Hepatocyte (in vitro differentiated cells): ENCODE data around the gene RPS6KL1. TPM values are rescaled to one million over a fixed set of nuclear protein-coding genes. Genes with fewer than 3 reads are reported as not detected.

Source experiments
- DNase-seq: peaks from one replicate; pipeline ENCODE4 v3.0.0-alpha.2; 2016; ENCODE audit warnings: low spot score
- H2AFZ ChIP-seq: fragments of 200-600 bp; sonication (generic); 2 replicates; pipeline ENCODE4 v1.6.0; 2016; ENCODE audit warnings: antibody characterized with exemption, mild to moderate bottlenecking
- H3K27ac ChIP-seq: fragments of 200-600 bp; sonication (generic); 2 replicates; pipeline ENCODE4 v1.5.1; 2016; ENCODE audit warnings: mild to moderate bottlenecking
- H3K27me3 ChIP-seq: fragments of 200-600 bp; sonication (generic); 2 replicates; pipeline ENCODE4 v1.6.1; 2016
- H3K36me3 ChIP-seq: fragments of 200-600 bp; sonication (generic); replicated peaks from 2 replicates; pipeline ENCODE4 v1.5.1; 2016; ENCODE audit warnings: low read depth; ENCODE audit not compliant: insufficient read depth
- H3K4me1 ChIP-seq: fragments of 200-600 bp; sonication (generic); 2 replicates; pipeline ENCODE4 v1.5.1; 2016; ENCODE audit warnings: mild to moderate bottlenecking, moderate library complexity; ENCODE audit not compliant: insufficient read depth
- H3K4me2 ChIP-seq: fragments of 200-600 bp; sonication (generic); 2 replicates; pipeline ENCODE4 v1.6.0; 2016
- H3K4me3 ChIP-seq: fragments of 200-600 bp; sonication (generic); 2 replicates; pipeline ENCODE4 v1.5.1; 2016; ENCODE audit warnings: mild to moderate bottlenecking
- H3K79me2 ChIP-seq: fragments of 200-600 bp; sonication (generic); 2 replicates; pipeline ENCODE4 v1.6.0; 2017; ENCODE audit warnings: mild to moderate bottlenecking
- H3K9me2 ChIP-seq: fragments of 200-600 bp; sonication (generic); replicated peaks from 2 replicates; pipeline ENCODE4 v1.6.0; 2017; ENCODE audit warnings: mild to moderate bottlenecking; ENCODE audit not compliant: insufficient read depth
- H3K9me3 ChIP-seq: fragments of 200-600 bp; sonication (generic); 2 replicates; pipeline ENCODE4 v1.5.1; 2016; ENCODE audit warnings: low read depth, mild to moderate bottlenecking
- H4K20me1 ChIP-seq: fragments of 200-600 bp; sonication (generic); 2 replicates; pipeline ENCODE4 v1.6.0; 2016; ENCODE audit warnings: mild to moderate bottlenecking; ENCODE audit not compliant: insufficient read depth, poor library complexity, severe bottlenecking
- EZH2 ChIP-seq: fragments of 200-600 bp; sonication (generic); IDR thresholded peaks from 2 replicates; pipeline ENCODE4 v1.6.1; 2016; ENCODE audit warnings: antibody characterized with exemption, mild to moderate bottlenecking, borderline replicate concordance
- EZH2phosphoT487 ChIP-seq: fragments of 200-600 bp; sonication (generic); IDR thresholded peaks from one replicate; pipeline ENCODE4 v1.6.1; 2018; ENCODE audit warnings: antibody characterized with exemption, mild to moderate bottlenecking, low read depth, moderate library complexity; ENCODE audit not compliant: unreplicated experiment, severe bottlenecking
- WGBS: methylation state at CpG from one replicate; pipeline ENCODE4 v1.1.6; 2016; ENCODE audit warnings: low lambda C conversion rate; ENCODE audit errors: missing lambda C conversion rate; 5-methylcytosine and 5-hydroxymethylcytosine counted together
- polyA plus RNA-seq: library from polyadenylated mRNA; unstranded; fragments of >200 nt; fragmentation: Nextera tagmentation; extraction: Ambion mirVana; gene quantifications from 2 replicates; pipeline ENCODE4 v1.2.1, GENCODE V29; 2016
- total RNA-seq: library from RNA; depleted of rRNA; stranded (reverse); fragments of >200 nt; gene quantifications from 2 replicates; pipeline ENCODE4 v1.2.3, GENCODE V29; 2014
- TF ChIP-seq, protein P1 (sequence below): fragments of 200-600 bp; sonication (generic); IDR thresholded peaks from 2 replicates; pipeline ENCODE4 v1.5.1; 2016; ENCODE audit warnings: antibody characterized with exemption, mild to moderate bottlenecking; ENCODE audit not compliant: poor library complexity

RPS6KL1 gene
- total and polyA plus RNA-seq, 2 experiments from 2014 or later = 0.18 to 0.57 TPM

DNA sequence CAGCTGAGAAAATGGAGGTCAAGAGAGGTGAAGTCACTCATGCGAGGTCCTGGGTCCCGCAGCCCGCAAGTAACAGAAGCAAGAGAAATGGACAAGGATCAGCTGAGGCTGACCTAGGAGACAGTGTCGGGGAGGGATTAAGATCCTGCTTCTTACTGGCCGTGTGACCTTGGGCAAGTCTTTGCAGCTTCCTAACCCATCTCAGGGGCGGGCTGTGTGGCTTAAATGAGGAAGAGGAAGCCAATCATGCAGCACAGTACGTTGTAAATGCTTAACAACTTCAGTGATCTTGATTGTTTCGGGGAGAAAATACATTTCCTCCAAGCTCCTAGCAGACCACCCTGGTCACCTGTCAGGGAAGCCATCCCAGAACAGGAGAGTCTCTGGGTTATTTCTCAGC lies 39.4 kb upstream of the RPS6KL1 start:
- peaks cover 8% of the 10 kb centered on the region for H3K4me1 ChIP-seq
- H3K4me2 ChIP-seq = no peak overlapping the region
- no peaks in the 10 kb centered on the region for H3K27me3 ChIP-seq
- no peaks in the 10 kb centered on the region for H3K9me2 ChIP-seq
- no peak overlapping the region for H2AFZ ChIP-seq
- no peaks in the 10 kb centered on the region for H3K79me2 ChIP-seq
- H3K27ac ChIP-seq = no peak overlapping the region
- H3K4me3 ChIP-seq = no peak overlapping the region
- no peaks in the 10 kb centered on the region for H3K9me3 ChIP-seq
- DNase-seq = no peak
- 83% methylated on average over 8 of the region's 8 CpGs for WGBS
- TF ChIP-seq, protein P1, sequence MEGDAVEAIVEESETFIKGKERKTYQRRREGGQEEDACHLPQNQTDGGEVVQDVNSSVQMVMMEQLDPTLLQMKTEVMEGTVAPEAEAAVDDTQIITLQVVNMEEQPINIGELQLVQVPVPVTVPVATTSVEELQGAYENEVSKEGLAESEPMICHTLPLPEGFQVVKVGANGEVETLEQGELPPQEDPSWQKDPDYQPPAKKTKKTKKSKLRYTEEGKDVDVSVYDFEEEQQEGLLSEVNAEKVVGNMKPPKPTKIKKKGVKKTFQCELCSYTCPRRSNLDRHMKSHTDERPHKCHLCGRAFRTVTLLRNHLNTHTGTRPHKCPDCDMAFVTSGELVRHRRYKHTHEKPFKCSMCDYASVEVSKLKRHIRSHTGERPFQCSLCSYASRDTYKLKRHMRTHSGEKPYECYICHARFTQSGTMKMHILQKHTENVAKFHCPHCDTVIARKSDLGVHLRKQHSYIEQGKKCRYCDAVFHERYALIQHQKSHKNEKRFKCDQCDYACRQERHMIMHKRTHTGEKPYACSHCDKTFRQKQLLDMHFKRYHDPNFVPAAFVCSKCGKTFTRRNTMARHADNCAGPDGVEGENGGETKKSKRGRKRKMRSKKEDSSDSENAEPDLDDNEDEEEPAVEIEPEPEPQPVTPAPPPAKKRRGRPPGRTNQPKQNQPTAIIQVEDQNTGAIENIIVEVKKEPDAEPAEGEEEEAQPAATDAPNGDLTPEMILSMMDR = no peak
- TF ChIP-seq EZH2phosphoT487 (no peak), EZH2 (no peak)
- H4K20me1 ChIP-seq = no peaks in the 10 kb centered on the region
- H3K36me3 ChIP-seq = no peaks in the 10 kb centered on the region

DNA sequence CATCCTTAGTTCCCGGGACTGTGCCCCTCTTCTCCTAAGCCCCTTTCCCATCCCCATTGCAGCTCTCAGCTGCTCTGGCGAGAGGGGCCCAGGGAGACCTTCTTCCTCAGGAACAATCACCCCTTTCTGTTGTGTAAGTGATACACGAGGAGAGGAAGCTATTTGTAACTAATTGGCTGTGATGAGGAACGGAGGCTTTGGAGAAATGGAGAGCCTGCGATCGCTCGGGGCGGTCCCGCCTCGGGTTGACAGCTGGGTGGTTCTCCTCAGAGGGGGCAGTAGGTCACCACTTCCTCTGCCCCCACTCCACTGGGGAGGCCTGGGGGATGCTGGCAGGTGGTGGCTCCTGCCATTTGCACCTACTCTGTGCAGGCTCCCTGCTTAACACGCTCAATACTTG lies 39.0 kb upstream of the RPS6KL1 start:
- WGBS = 74% methylated on average over 11 of the region's 11 CpGs
- H3K27me3 ChIP-seq = no peaks in the 10 kb centered on the region
- no peak overlapping the region for H3K27ac ChIP-seq
- H3K4me1 ChIP-seq = peaks cover 8% of the 10 kb centered on the region
- no peaks in the 10 kb centered on the region for H3K9me3 ChIP-seq
- no peaks in the 10 kb centered on the region for H4K20me1 ChIP-seq
- no peaks in the 10 kb centered on the region for H3K36me3 ChIP-seq
- no peak overlapping the region for H3K4me2 ChIP-seq
- TF ChIP-seq EZH2 (no peak), EZH2phosphoT487 (no peak)
- TF ChIP-seq, protein P1 = no peak
- H2AFZ ChIP-seq = no peak overlapping the region
- no peak overlapping the region for H3K4me3 ChIP-seq
- H3K9me2 ChIP-seq = no peaks in the 10 kb centered on the region
- DNase-seq = no peak
- H3K79me2 ChIP-seq = no peaks in the 10 kb centered on the region

DNA sequence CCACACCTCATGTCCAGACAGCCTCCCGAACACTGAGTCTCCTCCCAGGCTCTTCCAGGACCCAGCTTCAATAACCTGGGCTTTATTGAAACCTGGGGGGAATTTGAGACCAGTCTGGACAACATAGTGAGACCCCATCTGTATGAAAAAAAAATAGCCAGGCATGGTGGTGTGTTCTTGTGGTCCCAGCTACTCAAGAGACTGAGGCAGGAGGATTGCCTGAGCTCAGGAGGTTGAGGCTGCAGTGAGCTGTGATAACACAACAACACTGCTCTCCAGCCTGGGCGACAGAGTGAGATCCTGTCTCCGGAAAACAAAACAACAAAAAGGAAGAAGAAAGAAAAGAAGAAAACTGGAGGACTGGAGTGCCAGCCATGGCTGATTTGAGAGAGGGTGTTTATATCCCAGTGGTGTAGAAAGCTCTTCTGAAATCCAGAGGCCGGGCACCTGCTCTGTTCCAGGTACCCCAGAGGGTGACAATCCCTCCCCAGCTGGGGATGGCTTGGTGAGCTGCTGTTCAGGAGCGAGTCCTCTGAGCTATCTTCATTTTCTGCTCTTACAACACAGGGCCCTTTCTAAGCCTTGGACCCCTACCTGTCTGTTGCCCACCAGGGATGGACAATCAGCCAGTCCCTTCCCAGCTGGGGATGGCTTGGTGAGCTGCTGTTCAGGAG lies 38.3 kb upstream of the RPS6KL1 start:
- H3K9me3 ChIP-seq = no peaks in the 10 kb centered on the region
- WGBS = 92% methylated on average over 5 of the region's 5 CpGs
- no peaks in the 10 kb centered on the region for H4K20me1 ChIP-seq
- peaks cover 8% of the 10 kb centered on the region for H3K4me1 ChIP-seq
- DNase-seq = no peak
- no peak for TF ChIP-seq EZH2
- TF ChIP-seq, protein P1 = no peak
- TF ChIP-seq EZH2phosphoT487 = no peak
- no peaks in the 10 kb centered on the region for H3K79me2 ChIP-seq
- no peaks in the 10 kb centered on the region for H3K9me2 ChIP-seq
- H3K36me3 ChIP-seq = no peaks in the 10 kb centered on the region
- no peak overlapping the region for H3K4me2 ChIP-seq
- no peak overlapping the region for H2AFZ ChIP-seq
- H3K27ac ChIP-seq = no peak overlapping the region
- no peaks in the 10 kb centered on the region for H3K27me3 ChIP-seq
- no peak overlapping the region for H3K4me3 ChIP-seq

DNA sequence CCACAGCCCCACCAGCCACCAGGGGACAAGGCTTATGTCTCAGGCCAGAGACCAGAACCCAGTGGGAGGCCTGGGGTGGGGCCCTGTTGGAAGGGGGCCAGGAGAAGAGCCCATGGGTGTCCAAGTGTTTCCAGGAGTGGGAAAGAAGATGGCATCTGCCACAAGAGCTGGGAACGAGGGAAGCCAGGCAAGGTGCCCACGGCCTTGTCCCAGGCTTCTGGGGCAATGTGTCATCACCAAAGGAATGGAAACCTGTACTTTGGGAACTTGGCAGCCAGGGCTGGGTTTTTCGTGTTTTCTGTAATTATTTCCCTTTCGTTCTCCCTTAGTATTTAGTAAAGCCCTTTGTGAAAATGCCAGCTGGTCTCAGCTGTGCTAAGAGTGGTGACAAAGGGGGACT lies 37.7 kb upstream of the RPS6KL1 start:
- H3K4me2 ChIP-seq = no peak overlapping the region
- no peak overlapping the region for H2AFZ ChIP-seq
- H4K20me1 ChIP-seq = no peaks in the 10 kb centered on the region
- H3K4me3 ChIP-seq = no peak overlapping the region
- H3K9me3 ChIP-seq = no peaks in the 10 kb centered on the region
- peaks cover 13% of the 10 kb centered on the region for H3K4me1 ChIP-seq
- H3K27ac ChIP-seq = no peak overlapping the region
- H3K9me2 ChIP-seq = no peaks in the 10 kb centered on the region
- TF ChIP-seq, protein P1 = no peak
- TF ChIP-seq EZH2 (no peak), EZH2phosphoT487 (no peak)
- no peaks in the 10 kb centered on the region for H3K36me3 ChIP-seq
- H3K27me3 ChIP-seq = no peaks in the 10 kb centered on the region
- no peaks in the 10 kb centered on the region for H3K79me2 ChIP-seq
- 90% methylated on average over 4 of the region's 4 CpGs for WGBS
- no peak for DNase-seq
